Activated naive CD8-positive, alpha-beta T cell treated with anti-CD3 and anti-CD28 coated beads, Interleukin-2, amount 50 U/mL, for 24 hours (primary cell): Measurements from ENCODE around the gene HAPSTR1.
"Not testable (repeated sequence)": the region's sequence is repeated elsewhere in the genome, so short reads cannot be mapped to it uniquely, and the experiment has no call there.

ENCODE experiments used
- ATAC-seq: fragments of 150-1000 bp; cut with Tn5 transposase; one replicate; pipeline ENCODE4 v1.10.0; 2021
- DNase-seq: peaks from one replicate; pipeline ENCODE4 v3.0.0; 2021
- H3K27ac Mint-ChIP-seq: one replicate; pipeline ENCODE4 v1.8.0; 2021; ENCODE audit warnings: mild to moderate bottlenecking, mixed read lengths
- H3K27me3 Mint-ChIP-seq: one replicate; pipeline ENCODE4 v1.8.0; 2021; ENCODE audit warnings: mixed read lengths
- H3K36me3 Mint-ChIP-seq: one replicate; pipeline ENCODE4 v1.8.0; 2021; ENCODE audit warnings: low read depth, mixed read lengths
- H3K4me1 Mint-ChIP-seq: one replicate; pipeline ENCODE4 v1.8.0; 2021; ENCODE audit warnings: mixed read lengths
- H3K4me3 Mint-ChIP-seq: one replicate; pipeline ENCODE4 v1.8.0; 2021; ENCODE audit warnings: mild to moderate bottlenecking, moderate library complexity, mixed read lengths
- H3K9me3 Mint-ChIP-seq: one replicate; pipeline ENCODE4 v1.8.0; 2021; ENCODE audit warnings: mixed read lengths

Gene HAPSTR1

DNA sequence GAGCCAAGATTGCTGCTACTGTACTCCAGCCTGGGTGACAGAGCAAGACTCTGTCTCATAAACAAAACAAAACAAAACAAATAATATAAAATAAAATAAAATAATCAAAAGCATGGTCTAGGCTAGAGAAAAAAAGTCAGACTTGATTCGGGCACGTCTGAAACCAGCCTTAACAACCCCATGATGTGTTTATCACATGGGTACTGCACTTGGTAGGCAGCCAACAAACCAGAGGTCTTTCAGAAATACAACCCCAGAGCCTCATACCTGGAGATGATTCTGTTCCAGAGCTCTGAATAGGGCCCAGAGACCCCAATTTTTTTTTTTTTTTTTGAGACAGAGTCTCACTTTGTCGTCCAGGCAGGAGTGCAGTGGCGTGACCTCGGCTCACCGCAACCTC is 9.6 kb upstream of the HAPSTR1 start:
- Mint-ChIP-seq H3K27ac (no peak overlapping the region), H3K27me3 (no peaks in the 10 kb centered on the region), H3K4me1 (peaks cover 35% of the 10 kb centered on the region), H3K4me3 (no peak overlapping the region), H3K36me3 (peaks cover 12% of the 10 kb centered on the region), H3K9me3 (peaks cover 14% of the 10 kb centered on the region)
- ATAC-seq (no peak), DNase-seq (no peak)

DNA sequence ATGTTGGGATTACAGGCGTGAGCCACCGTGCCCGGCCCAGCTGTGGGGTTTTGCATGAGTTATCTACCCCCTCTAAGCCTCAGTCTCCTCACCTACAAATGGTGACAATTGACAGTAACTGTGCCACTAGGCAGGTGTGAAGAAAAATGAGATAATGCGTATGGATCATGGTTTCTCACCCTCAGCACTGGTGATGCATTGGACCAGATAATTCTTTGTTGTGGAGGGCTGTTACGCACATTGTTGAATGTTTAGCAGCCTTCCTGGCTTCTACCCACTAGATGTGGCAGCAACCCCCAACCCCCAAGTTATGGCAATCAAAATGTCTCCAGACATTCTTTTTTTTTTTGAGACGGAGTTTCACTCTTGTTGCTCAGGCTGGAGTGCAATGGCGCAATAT is 9.0 kb upstream of the HAPSTR1 start:
- Mint-ChIP-seq H3K27ac (no peak overlapping the region), H3K9me3 (peaks cover 12% of the 10 kb centered on the region), H3K4me1 (peaks cover 29% of the 10 kb centered on the region), H3K36me3 (peaks cover 11% of the 10 kb centered on the region), H3K27me3 (no peaks in the 10 kb centered on the region), H3K4me3 (no peak overlapping the region)
- no peak for DNase-seq
- ATAC-seq: peak; percentile 5

DNA sequence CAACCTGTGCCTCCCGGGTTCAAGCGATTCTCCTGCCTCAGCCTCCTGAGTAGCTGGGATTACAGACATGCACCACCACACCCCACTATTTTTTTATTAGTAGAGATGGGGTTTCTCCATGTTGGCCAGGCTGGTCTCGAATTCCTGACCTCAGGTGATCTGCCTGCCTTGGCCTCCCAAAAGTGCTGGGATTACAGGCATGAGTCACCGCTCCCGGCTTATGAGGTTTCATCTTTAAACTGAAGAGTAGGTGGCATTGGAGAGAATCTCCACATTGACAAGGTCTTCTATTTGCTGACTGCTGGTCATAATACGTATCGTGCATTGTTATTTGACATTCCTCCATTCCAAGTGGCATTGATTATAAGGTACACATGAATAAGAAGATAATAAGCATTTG is 3.7 kb upstream of the HAPSTR1 start:
- H3K4me3 Mint-ChIP-seq, H3K9me3 Mint-ChIP-seq, DNase-seq, H3K36me3 Mint-ChIP-seq, H3K27me3 Mint-ChIP-seq, H3K27ac Mint-ChIP-seq, ATAC-seq: not testable (repeated sequence)
- peaks cover 21% of the 10 kb centered on the region for H3K4me1 Mint-ChIP-seq

DNA sequence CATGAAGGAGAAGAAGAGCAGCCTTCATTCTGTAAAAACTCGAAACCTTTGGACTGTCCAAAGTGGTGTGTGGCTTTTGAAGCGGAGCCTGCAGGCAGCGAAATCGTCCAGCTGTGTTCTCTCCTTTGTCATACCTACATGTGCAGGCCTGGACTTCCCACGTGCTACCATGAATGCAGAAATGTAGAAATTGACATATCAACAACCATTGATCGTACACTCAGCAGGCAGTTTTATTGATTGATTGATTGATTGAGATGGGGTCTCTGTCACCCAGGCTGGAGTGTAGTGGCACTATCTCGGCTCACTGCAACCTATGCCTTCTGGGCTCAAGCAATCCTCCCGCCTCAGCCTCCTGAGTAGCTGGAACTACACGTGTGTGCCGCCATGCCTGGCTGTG is 2.6 kb upstream of the HAPSTR1 start:
- Mint-ChIP-seq H3K9me3 (no peaks in the 10 kb centered on the region), H3K4me1 (peaks cover 30% of the 10 kb centered on the region), H3K27me3 (peaks cover 4% of the 10 kb centered on the region), H3K36me3 (peaks cover 14% of the 10 kb centered on the region), H3K4me3 (no peak overlapping the region), H3K27ac (no peak overlapping the region)
- ATAC-seq (no peak), DNase-seq (no peak)

DNA sequence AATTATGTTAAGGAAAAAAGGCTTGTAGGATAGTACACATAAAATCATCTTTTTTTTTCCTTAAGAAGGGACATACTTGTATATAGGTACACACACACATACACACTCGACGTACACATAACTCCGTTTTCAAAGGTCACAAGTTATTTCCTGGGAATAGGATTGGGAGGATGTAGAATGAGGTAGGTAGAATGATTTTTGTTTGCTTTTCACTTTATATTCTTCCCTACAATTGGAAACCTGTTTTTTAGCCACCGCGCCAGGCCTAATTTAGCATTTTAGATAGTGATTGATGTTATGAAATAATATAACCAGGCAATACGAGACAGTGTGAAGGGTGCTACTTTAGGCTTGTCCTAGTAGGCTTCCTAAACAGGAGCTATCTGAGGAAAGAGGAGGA is 1.8 kb upstream of the HAPSTR1 start:
- Mint-ChIP-seq H3K4me3 (peak overlapping the region; percentile 84), H3K27me3 (peaks cover 4% of the 10 kb centered on the region), H3K4me1 (peaks cover 33% of the 10 kb centered on the region), H3K36me3 (peaks cover 22% of the 10 kb centered on the region), H3K9me3 (no peaks in the 10 kb centered on the region), H3K27ac (peak overlapping the region; percentile 97)
- DNase-seq: no peak
- ATAC-seq: no peak

DNA sequence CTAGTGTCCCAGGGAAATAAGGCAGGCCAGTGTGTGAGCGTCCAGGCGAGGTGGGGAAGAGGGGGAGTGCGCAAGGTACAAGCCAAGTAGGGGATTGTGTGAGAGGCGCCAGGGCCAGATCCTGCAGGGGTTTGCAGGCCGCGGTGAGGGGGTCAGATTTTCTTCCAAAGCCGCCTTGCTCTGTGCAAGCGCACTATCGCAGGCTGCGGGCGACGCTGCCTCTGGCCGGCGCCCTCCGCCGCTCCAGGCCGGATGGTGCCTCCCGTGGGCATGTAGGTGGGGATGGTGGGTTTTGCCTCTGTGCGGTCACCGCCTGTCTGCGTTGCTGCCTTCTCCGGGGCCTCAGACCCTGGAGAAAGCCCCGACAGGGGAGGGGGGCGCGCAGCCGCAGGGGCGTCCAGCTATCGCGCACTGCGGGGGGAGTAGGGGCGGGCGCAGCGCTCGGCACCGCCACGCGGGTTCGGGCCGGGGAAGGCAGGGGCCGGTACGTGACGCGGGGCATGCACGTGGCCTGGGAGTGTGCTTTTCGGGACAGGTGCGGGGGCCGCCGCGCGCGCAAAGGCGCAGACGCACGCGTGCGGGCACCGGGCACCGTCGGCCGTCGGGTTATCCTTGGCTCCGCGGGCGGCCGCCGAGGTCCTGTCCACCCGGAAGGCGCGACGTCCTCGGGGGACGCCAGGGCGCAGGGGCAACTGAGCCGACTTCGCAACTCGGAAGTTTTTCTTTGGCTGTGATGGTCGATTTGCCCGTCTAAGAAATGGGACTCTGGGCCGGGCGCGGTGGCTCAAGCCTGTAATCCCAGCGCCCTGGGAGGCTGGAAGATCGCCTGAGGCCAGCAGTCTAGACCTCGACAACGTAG is 1.1 kb upstream of the HAPSTR1 start:
- H3K36me3 Mint-ChIP-seq: peaks cover 26% of the 10 kb centered on the region
- H3K4me3 Mint-ChIP-seq: peak overlapping the region; percentile 84
- ATAC-seq: no peak
- peak overlapping the region; percentile 97 for H3K27ac Mint-ChIP-seq
- DNase-seq: peak; percentile 64
- peaks cover 4% of the 10 kb centered on the region for H3K27me3 Mint-ChIP-seq
- H3K4me1 Mint-ChIP-seq: peaks cover 35% of the 10 kb centered on the region
- H3K9me3 Mint-ChIP-seq: no peaks in the 10 kb centered on the region

DNA sequence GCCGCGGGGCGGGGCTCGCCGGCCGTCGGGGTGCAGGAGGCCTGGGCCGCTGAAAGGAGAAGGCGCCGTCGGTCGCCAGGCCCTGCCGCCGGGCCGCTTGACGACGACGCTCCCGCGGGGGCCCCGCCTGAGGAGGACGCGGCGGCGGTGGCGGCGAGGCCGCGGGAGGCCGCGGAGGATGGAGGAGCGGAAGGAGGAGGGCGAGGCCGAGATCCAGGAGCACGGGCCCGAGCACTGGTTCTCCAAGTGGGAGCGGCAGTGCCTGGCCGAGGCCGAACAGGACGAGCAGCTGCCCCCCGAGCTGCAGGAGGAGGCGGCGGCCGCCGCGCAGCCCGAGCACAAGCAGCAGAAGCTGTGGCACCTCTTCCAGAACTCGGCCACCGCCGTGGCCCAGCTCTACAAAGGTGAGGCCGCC is 430 bp downstream of the HAPSTR1 start:
- H3K27me3 Mint-ChIP-seq: peaks cover 4% of the 10 kb centered on the region
- peaks cover 39% of the 10 kb centered on the region for H3K36me3 Mint-ChIP-seq
- ATAC-seq (peak; percentile 3), DNase-seq (peak; percentile 55)
- no peak overlapping the region for H3K27ac Mint-ChIP-seq
- H3K4me1 Mint-ChIP-seq: peaks cover 49% of the 10 kb centered on the region
- peak overlapping the region; percentile 84 for H3K4me3 Mint-ChIP-seq
- no peaks in the 10 kb centered on the region for H3K9me3 Mint-ChIP-seq

DNA sequence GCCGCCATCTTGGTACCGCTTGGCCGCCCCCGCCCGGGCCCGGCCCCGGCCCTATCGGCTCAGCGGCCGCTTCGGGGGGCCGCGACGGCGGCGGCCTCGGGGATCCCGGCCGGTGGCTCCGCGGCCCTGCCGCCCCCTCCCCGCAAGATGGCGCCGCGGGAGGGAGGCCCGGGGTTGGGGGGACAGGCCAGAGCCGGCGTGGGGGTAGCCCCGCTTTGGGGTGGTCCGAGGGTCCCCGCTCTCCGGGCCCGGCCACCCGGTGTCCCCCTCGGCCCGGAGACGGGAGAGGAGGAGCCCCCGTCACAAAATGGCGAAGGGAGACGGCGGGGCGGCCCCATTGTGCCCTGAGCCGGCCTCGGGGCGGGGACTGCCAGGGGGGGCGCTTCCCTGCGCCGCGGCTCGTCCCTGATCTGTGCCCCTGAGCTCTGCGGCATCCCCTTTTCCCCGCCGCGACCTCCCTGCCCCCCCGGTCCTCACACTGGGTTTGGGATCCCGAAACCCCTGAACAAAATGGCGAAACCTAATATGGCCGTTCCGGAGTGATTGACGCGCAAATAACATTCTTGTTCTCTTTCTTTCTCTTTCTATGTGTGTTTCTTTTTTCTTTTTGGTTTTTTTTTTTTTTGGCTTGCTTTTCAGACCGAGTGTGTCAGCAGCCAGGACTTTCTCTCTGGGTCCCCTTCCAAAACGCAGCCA is 986 bp downstream of the HAPSTR1 start:
- Mint-ChIP-seq H3K9me3 (no peaks in the 10 kb centered on the region), H3K36me3 (peaks cover 42% of the 10 kb centered on the region), H3K27me3 (peaks cover 4% of the 10 kb centered on the region), H3K4me1 (peaks cover 53% of the 10 kb centered on the region), H3K4me3 (peak overlapping the region; percentile 91), H3K27ac (peak overlapping the region; percentile 97)
- peak; percentile 64 for DNase-seq
- ATAC-seq: peak; percentile 4

DNA sequence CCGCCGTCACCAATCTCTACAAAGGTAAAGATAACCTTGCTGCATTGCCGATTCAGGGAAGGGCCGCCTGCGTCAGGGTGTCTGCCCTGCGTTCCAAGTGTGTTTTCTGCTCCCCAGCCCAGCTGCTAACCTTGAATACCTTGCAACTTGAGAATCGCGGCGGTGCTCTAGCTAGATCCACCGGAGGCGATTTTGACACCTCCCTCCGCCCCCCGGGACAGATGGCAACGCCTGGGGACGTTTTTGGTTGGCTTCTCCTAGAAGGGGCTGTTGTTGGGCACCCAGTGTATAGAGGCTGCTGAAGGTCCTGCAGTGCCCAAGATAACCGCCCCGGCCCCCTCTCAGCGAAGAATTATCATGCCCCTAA is 1.5 kb downstream of the HAPSTR1 start:
- Mint-ChIP-seq H3K36me3 (peaks cover 47% of the 10 kb centered on the region), H3K9me3 (no peaks in the 10 kb centered on the region), H3K27ac (peak overlapping the region; percentile 97), H3K27me3 (peaks cover 4% of the 10 kb centered on the region), H3K4me1 (peaks cover 59% of the 10 kb centered on the region), H3K4me3 (peak overlapping the region; percentile 91)
- peak; percentile 44 for DNase-seq
- ATAC-seq: no peak

DNA sequence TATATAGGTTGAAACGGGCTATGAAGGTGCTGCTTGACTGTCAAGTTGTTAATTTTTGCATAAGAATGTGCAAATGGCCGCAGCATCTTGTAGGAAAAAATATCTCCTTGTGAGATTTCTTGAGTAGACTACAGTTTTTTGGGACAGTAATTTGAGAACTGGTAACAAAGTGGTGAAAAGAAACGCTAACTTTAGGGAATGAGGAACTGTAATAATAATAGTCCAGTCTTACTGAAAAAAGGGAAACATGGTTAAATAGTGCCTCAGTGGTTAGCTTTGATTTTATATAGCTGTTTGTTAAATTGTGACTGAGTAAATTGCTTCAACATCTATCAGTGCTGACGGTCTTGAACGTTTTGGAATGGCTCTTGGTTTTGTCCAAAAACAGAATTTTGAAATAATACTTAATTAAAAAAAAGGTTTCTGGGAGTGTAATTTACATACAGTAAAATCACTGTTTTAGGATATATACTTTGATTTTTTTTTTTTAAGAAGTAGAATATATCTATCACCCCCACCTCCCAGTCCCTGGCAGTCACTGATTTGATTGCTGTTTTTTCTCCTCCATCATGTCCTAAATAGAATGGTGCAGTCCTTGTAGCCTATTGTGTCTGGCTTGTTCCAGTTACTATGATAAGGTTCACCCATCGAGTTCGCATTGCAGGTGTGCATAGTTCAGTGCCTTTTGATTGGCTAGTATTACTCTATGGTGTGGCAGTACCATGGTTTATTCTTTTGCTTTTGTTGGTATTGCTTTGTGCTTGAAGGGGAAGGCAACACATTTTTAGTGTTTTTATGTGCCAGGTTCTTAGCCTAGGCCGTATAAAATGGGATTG is 2.8 kb downstream of the HAPSTR1 start:
- H3K4me3 Mint-ChIP-seq: peak overlapping the region; percentile 91
- H3K27ac Mint-ChIP-seq: peak overlapping the region; percentile 45
- DNase-seq (no peak), ATAC-seq (no peak)
- peaks cover 71% of the 10 kb centered on the region for H3K4me1 Mint-ChIP-seq
- H3K36me3 Mint-ChIP-seq: peaks cover 53% of the 10 kb centered on the region
- H3K27me3 Mint-ChIP-seq: peaks cover 4% of the 10 kb centered on the region
- H3K9me3 Mint-ChIP-seq: no peaks in the 10 kb centered on the region

DNA sequence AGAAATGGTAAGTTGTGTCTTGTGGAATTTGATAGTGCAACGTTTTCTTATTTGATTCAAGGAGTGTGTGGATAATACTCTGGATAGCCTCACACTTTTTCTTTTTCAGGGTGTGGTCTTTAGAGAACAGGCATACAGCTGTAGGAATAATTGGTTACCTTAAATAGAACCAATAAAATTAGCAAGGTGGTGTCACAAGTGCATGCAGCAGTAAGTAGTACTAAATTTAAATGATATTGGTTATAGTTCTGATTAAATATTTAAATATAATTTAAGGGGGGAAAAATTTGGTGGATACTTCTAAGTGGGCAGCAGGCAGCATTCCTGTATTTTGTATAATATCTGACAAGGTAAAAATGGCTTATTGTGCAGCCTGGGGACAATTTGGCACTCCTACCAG is 3.7 kb downstream of the HAPSTR1 start:
- Mint-ChIP-seq H3K4me3 (peak overlapping the region; percentile 91), H3K4me1 (peaks cover 74% of the 10 kb centered on the region), H3K27me3 (peaks cover 4% of the 10 kb centered on the region), H3K9me3 (no peaks in the 10 kb centered on the region), H3K27ac (peak overlapping the region; percentile 46), H3K36me3 (peaks cover 63% of the 10 kb centered on the region)
- ATAC-seq: no peak
- DNase-seq: no peak

DNA sequence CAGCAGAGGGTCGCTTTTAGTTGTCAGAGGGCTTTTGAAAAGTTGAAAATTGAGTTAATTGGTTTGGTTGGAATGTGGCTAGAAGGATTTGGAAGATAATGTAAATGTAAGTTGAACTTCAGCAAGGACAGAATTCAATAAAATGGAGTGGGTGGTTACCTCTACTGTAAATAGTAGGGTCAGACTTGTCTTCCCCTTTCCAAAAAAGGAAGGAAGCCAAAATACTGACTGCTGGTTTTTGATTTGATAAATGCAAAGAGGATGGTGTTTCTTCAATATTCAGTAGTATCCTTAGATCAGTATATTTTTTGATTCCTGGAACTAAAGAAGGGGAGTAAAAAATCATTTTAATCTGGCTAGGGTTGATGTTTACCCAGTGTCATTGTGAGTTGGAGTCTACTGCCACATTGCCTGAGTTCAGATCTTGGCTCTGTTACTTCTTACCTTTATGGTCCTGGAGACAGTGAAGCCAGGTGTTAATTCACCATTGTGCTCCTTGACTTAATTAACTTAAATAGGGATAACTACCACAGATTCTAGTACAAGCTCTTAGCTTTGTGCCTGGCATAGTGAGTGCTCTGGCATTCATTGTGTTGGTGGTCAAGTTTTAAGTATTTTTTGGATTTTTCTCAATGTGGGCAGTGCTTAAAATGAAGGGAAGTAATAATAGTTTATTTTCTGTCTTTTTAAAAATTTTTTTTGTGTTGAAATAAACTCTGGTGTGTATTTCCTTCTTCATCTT is 4.4 kb downstream of the HAPSTR1 start:
- H3K36me3 Mint-ChIP-seq: peaks cover 69% of the 10 kb centered on the region
- H3K4me3 Mint-ChIP-seq: peak overlapping the region; percentile 91
- no peaks in the 10 kb centered on the region for H3K9me3 Mint-ChIP-seq
- no peak for ATAC-seq
- H3K27me3 Mint-ChIP-seq: peaks cover 4% of the 10 kb centered on the region
- peak overlapping the region; percentile 14 for H3K27ac Mint-ChIP-seq
- DNase-seq: no peak
- H3K4me1 Mint-ChIP-seq: peaks cover 79% of the 10 kb centered on the region

DNA sequence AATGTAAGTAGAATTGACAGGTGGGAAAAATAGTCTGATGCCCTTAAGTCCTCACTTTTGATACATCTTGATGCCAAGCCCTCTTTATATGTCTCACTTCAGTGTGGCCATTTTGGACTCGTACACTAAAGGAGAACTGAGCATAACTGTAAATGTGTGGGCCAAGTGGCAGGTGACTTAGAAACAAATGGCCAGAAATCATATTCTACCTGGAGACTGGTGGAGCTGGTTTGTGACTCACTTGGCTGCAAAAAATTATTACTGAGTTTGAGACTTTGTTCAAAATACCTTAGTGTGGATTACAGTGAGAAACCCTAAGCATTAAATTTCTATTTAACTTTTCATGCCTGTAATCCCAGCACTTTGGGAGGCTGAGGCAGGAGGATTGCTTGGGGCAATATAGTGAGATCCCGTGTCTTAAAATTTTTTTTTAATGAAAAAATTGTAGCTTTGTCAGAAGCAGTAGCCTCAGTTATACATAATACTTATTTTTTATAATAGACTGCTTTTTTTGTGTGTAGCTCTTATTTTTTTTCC is 5.0 kb downstream of the HAPSTR1 start:
- H3K4me1 Mint-ChIP-seq: peaks cover 80% of the 10 kb centered on the region
- H3K36me3 Mint-ChIP-seq: peaks cover 75% of the 10 kb centered on the region
- no peaks in the 10 kb centered on the region for H3K9me3 Mint-ChIP-seq
- H3K27me3 Mint-ChIP-seq: no peaks in the 10 kb centered on the region
- DNase-seq (no peak), ATAC-seq (no peak)
- H3K27ac Mint-ChIP-seq: peak overlapping the region; percentile 14
- peak overlapping the region; percentile 91 for H3K4me3 Mint-ChIP-seq
